K562 (cell line): ENCODE results near the gene FNBP1. TPM values are rescaled to one million over a fixed set of nuclear protein-coding genes. Genes with fewer than 3 reads are reported as not detected.

Source experiments
- ATAC-seq: fragments of 200-7000 bp; cut with Tn5 transposase; 3 replicates; pipeline ENCODE4 v1.9.1; 2020; ENCODE audit warnings: moderate library complexity
- BruUV-seq: library from RNA; stranded (reverse); fragments of 400-500 nt; replicated peaks from 2 replicates; lab custom pipeline; 2021; lab: Mats Ljungman, UMichigan
- CTCF ChIA-PET: fragments of 300-600 bp; formaldehyde crosslinking; extraction: SDS; loops from one replicate; lab custom pipeline; 2021; ENCODE audit warnings: low intra/inter-chr PET ratio; lab: Yijun Ruan, JAX
- POLR2A ChIA-PET: fragments of 300-600, 350-650 bp; sonication (Branson Sonifier 250); formaldehyde crosslinking; extraction: SDS; loops from one replicate; lab custom pipeline; 2021; ENCODE audit warnings: antibody characterized with exemption, inconsistent platforms; lab: Yijun Ruan, JAX
- DNase-seq, 4 experiments: peaks; one replicate each; pipeline versions ENCODE4 v3.0.0 to v3.0.0-alpha.2; 2011 to 2018; ENCODE audit warnings: low spot score in 3 of 4, mixed read lengths in 3 of 4; ENCODE audit errors: extremely low read depth in 1 of 4
- FAIRE-seq: peaks from 2 replicates; lab custom pipeline; 2011; peaks lifted over from hg19 to GRCh38; lab: Jason Lieb, UNC
- H2AFZ ChIP-seq: 2 replicates; pipeline ENCODE4 v1.6.0; 2011; ENCODE audit warnings: low read depth, low read length, control low read depth, inconsistent platforms
- H3K27ac ChIP-seq: fragments of 200-600 bp; 3 replicates; pipeline ENCODE4 v1.8.0; 2011; ENCODE audit warnings: low read depth, mild to moderate bottlenecking, control low read depth, inconsistent platforms, low read length, moderate library complexity, mixed read lengths; ENCODE audit errors: extremely low read depth
- H3K27me3 ChIP-seq, 2 experiments: fragments of 300-600 bp in 1 of 2; 2 replicates in 1 of 2; 3 replicates in 1 of 2; pipeline versions ENCODE4 v1.6.0 to v1.8.0; 2011; ENCODE audit warnings: inconsistent platforms in 2 of 2, low read length in 2 of 2, mild to moderate bottlenecking in 1 of 2, mixed read lengths in 1 of 2, moderate library complexity in 1 of 2; ENCODE audit not compliant: control insufficient read depth in 2 of 2, insufficient read depth in 2 of 2
- H3K36me3 ChIP-seq: fragments of 300-600 bp; 3 replicates; pipeline ENCODE4 v1.8.0; 2011; ENCODE audit warnings: mild to moderate bottlenecking, low read length, inconsistent platforms; ENCODE audit not compliant: control insufficient read depth, insufficient read depth
- H3K4me1 ChIP-seq, 2 experiments: fragments of 200-600 bp in 1 of 2; replicated peaks in 1 of 2; 2 replicates in 1 of 2; 3 replicates in 1 of 2; pipeline versions ENCODE4 v1.5.1 to v1.8.0; 2011; ENCODE audit warnings: inconsistent platforms in 2 of 2, low read length in 2 of 2, mild to moderate bottlenecking in 1 of 2, mixed read lengths in 1 of 2, moderate library complexity in 1 of 2; ENCODE audit not compliant: control insufficient read depth in 2 of 2, insufficient read depth in 2 of 2
- H3K4me2 ChIP-seq: 2 replicates; pipeline ENCODE4 v1.6.1; 2011; ENCODE audit warnings: low read length, control low read depth, inconsistent platforms, mixed read lengths; ENCODE audit not compliant: insufficient read depth
- H3K4me3 ChIP-seq: fragments of 200-600 bp; sonication (generic), shearing (Covaris generic); 2 replicates; pipeline ENCODE4 v1.5.1; 2016; ENCODE audit warnings: control low read depth, inconsistent platforms
- H3K79me2 ChIP-seq: fragments of 200-600 bp; 3 replicates; pipeline ENCODE4 v1.8.0; 2011; ENCODE audit warnings: low read length, inconsistent platforms; ENCODE audit not compliant: control insufficient read depth, insufficient read depth
- H3K9ac ChIP-seq, 2 experiments: 2 replicates each; pipeline versions ENCODE4 v1.6.0 to v1.6.1; 2011; ENCODE audit warnings: low read depth in 2 of 2, low read length in 2 of 2, control low read depth in 1 of 2, inconsistent platforms in 1 of 2, mild to moderate bottlenecking in 1 of 2, mixed read lengths in 1 of 2; ENCODE audit not compliant: insufficient read depth in 1 of 2
- H3K9me1 ChIP-seq: one replicate; pipeline ENCODE4 v1.6.0; 2011; ENCODE audit warnings: inconsistent platforms, mild to moderate bottlenecking, low read length, moderate library complexity; ENCODE audit not compliant: control insufficient read depth, insufficient read depth
- H3K9me3 ChIP-seq: replicated peaks from 2 replicates; pipeline ENCODE4 v1.5.1; 2011; ENCODE audit warnings: low read depth, low read length, inconsistent platforms; ENCODE audit not compliant: control insufficient read depth, insufficient read depth
- H4K20me1 ChIP-seq: replicated peaks from 2 replicates; pipeline ENCODE4 v1.6.1; 2011; ENCODE audit warnings: low read length, inconsistent platforms, mixed read lengths; ENCODE audit not compliant: control insufficient read depth, insufficient read depth
- BHLHE40 ChIP-seq: IDR thresholded peaks from 2 replicates; pipeline ENCODE4 v1.6.1; 2011; ENCODE audit warnings: low read length, improper control_type of control experiment
- FIP1L1 ChIP-seq: fragments of 200-400 bp; formaldehyde crosslinking; IDR thresholded peaks from 2 replicates; pipeline ENCODE4 v1.6.1; 2018; ENCODE audit warnings: mild to moderate bottlenecking, low read depth, low read length; ENCODE audit not compliant: poor library complexity, severe bottlenecking
- HLTF ChIP-seq: fragments of 450-650 bp; IDR thresholded peaks from 2 replicates; pipeline ENCODE4 v1.6.1; 2016
- MYNN ChIP-seq, 2 experiments: sonication (generic); formaldehyde crosslinking in 1 of 2; IDR thresholded peaks; 2 replicates each; pipeline versions ENCODE4 v1.5.0 to v1.6.1; 2016 to 2020; ENCODE audit warnings: antibody characterized with exemption in 1 of 2, missing genetic modification reagents in 1 of 2
- PCBP1 ChIP-seq: fragments of 200-400 bp; formaldehyde crosslinking; IDR thresholded peaks from 2 replicates; pipeline ENCODE4 v1.6.1; 2018; ENCODE audit warnings: mild to moderate bottlenecking, low read depth, low read length; ENCODE audit not compliant: poor library complexity, severe bottlenecking
- PHF21A ChIP-seq: fragments of 450-650 bp; IDR thresholded peaks from 2 replicates; pipeline ENCODE4 v1.6.1; 2017; ENCODE audit warnings: low read depth, borderline replicate concordance
- PHF8 ChIP-seq: fragments of 200-600 bp; sonication (generic); IDR thresholded peaks from 2 replicates; pipeline ENCODE4 v1.6.1; 2012; ENCODE audit warnings: mixed run types, mild to moderate bottlenecking, inconsistent platforms, low read length, moderate library complexity, borderline replicate concordance
- POLR2G ChIP-seq: fragments of 200-400 bp; formaldehyde crosslinking; IDR thresholded peaks from 2 replicates; pipeline ENCODE4 v1.6.1; 2017; ENCODE audit warnings: low read depth, mild to moderate bottlenecking, antibody characterized with exemption, low read length, moderate library complexity
- RAD21 ChIP-seq, 2 experiments: fragments of 250-450 bp in 1 of 2; fragments of 450-650 bp in 1 of 2; sonication (Bioruptor Pico) in 1 of 2; formaldehyde crosslinking in 1 of 2; IDR thresholded peaks in 1 of 2; conservative IDR thresholded peaks in 1 of 2; 2 replicates each; pipeline versions ENCODE4 v1.4.0 to v1.8.0; 2020 to 2022; ENCODE audit warnings: mild to moderate bottlenecking in 2 of 2, moderate library complexity in 1 of 2
- RBFOX2 ChIP-seq: fragments of 200-400 bp; formaldehyde crosslinking; IDR thresholded peaks from 2 replicates; pipeline ENCODE4 v1.6.1; 2017; ENCODE audit warnings: low read depth, mild to moderate bottlenecking, low read length, moderate library complexity
- RNF2 ChIP-seq: sonication (generic); IDR thresholded peaks from 2 replicates; pipeline ENCODE4 v1.6.1; 2016
- SRSF3 ChIP-seq: fragments of 200-400 bp; formaldehyde crosslinking; IDR thresholded peaks from 2 replicates; pipeline ENCODE4 v1.6.1; 2016; ENCODE audit warnings: mild to moderate bottlenecking, low read length, moderate library complexity; ENCODE audit not compliant: insufficient read depth
- ZBTB7A ChIP-seq: IDR thresholded peaks from 2 replicates; pipeline ENCODE4 v1.6.1; 2011; ENCODE audit warnings: low read depth, mild to moderate bottlenecking, low read length, moderate library complexity, borderline replicate concordance; ENCODE audit not compliant: control insufficient read depth
- ZKSCAN1 ChIP-seq: fragments of 150-350 bp; IDR thresholded peaks from 2 replicates; pipeline ENCODE4 v1.6.1; 2016; ENCODE audit warnings: low read depth, low read length
- ZNF408 ChIP-seq: fragments of 250-450 bp; sonication (Bioruptor Pico); IDR thresholded peaks from 2 replicates; pipeline ENCODE4 v1.4.0; 2020; ENCODE audit warnings: low read depth, mild to moderate bottlenecking, moderate library complexity
- ZNF431 ChIP-seq: sonication (generic); formaldehyde crosslinking; IDR thresholded peaks from 2 replicates; pipeline ENCODE4 v1.8.0; 2022; ENCODE audit warnings: mild to moderate bottlenecking, missing genetic modification reagents
- ZNF444 ChIP-seq: fragments of 250-450 bp; sonication (Bioruptor Pico); IDR thresholded peaks from 2 replicates; pipeline ENCODE4 v1.4.0; 2020; ENCODE audit warnings: mild to moderate bottlenecking, moderate library complexity
- WGBS: fragments of 100-300 bp; shearing (Covaris generic); methylation state at CpG from one replicate; pipeline ENCODE4 v1.1.6; 2016; ENCODE audit warnings: low coverage, mixed read lengths; ENCODE audit not compliant: insufficient coverage; ENCODE audit errors: missing lambda C conversion rate; 5-methylcytosine and 5-hydroxymethylcytosine counted together
- in situ Hi-C: fragments of 300-500 bp; cut with MboI; formaldehyde crosslinking; loops from 4 replicates; pipeline ENCODE4 v1.15.0; 2018; ENCODE audit warnings: inconsistent platforms, mixed read lengths
- intact Hi-C: fragments of 100-400 bp; cut with micrococcal nuclease; formaldehyde crosslinking; loops from 2 replicates; pipeline ENCODE4 v1.14.2; 2022
- polyA plus RNA-seq, 8 experiments: library from polyadenylated mRNA; depleted of rRNA in 4 of 8; stranded (reverse) in 5 of 8; unstranded in 3 of 8; fragments of >200 nt; fragmentation: Nextera tagmentation in 2 of 8; fragmentation: Illumina TruSeq in 1 of 8; extraction: Ambion mirVana in 2 of 8; extraction: Trizol in 1 of 8; gene quantifications; 2 replicates each; pipeline versions ENCODE4 v1.2.1 to v1.2.3, GENCODE V29; 2011 to 2014; ENCODE audit warnings: inconsistent platforms in 1 of 8, missing spikeins in 1 of 8
- total RNA-seq, 7 experiments: library from RNA; depleted of rRNA in 6 of 7; stranded (reverse); fragments of >200 nt in 6 of 7; fragmentation: Illumina TruSeq in 2 of 7; extraction: Trizol in 2 of 7; gene quantifications; 2 replicates each; pipeline versions ENCODE4 v1.2.1 to v1.2.3, GENCODE V29; 2011 to 2021; ENCODE audit warnings: low replicate concordance in 1 of 7
- TF ChIP-seq, protein P1 (sequence below): fragments of 250-450 bp; sonication (Bioruptor Pico); IDR thresholded peaks from 2 replicates; pipeline ENCODE4 v1.8.0; 2022; ENCODE audit warnings: moderate library complexity, mild to moderate bottlenecking, inconsistent platforms
- TF ChIP-seq, protein P2 (sequence below), 3 experiments: IDR thresholded peaks in 2 of 3; conservative IDR thresholded peaks in 1 of 3; 2 replicates each; pipeline ENCODE4 v1.5.1; 2011 to 2012; ENCODE audit warnings: low read length in 3 of 3, mild to moderate bottlenecking in 3 of 3, control low read depth in 2 of 3, improper control_type of control experiment in 1 of 3, inconsistent platforms in 1 of 3, low read depth in 1 of 3, mixed read lengths in 1 of 3, moderate library complexity in 1 of 3; ENCODE audit not compliant: insufficient read depth in 2 of 3

Gene FNBP1
- total and polyA plus RNA-seq, 9 of the 15 experiments (the other 6 are each of a cell fraction or from before 2014, with no cell fraction given): 1.8 to 14.9 (median 7.6) TPM

DNA sequence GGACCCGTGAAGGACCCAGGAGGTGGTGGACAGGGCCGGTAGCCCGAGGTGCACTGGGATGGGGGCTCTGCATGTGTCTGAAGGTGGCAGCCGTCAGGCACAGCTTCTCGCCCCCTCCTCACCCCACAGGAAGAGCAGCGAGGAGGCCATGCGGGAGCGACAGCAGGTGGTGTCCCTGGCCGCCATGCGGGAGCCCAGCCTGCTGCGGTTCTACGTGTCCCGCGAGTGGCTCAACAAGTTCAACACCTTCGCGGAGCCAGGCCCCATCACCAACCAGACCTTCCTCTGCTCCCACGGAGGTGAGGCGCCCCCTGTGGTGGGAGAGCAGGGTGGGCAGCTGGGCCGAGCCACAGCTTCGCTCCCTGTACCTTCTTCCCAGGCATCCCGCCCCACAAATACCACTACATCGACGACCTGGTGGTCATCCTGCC is 167.8 kb downstream of the FNBP1 start:
- BruUV-seq: no TSS peak
- peak in 2 of 4 experiments; percentile 49 to 54 for DNase-seq
- POLR2A ChIA-PET: interaction anchor here (1.1 to 2.0 kb wide), 2 partner anchors 10 to 37 kb away, joined by 3 to 7 read pairs; no protein-coding TSS in a partner anchor
- intact Hi-C loops (no loop called here), in situ Hi-C loops (no loop called here)
- Histone ChIP-seq H2AFZ (no peak overlapping the region), H3K4me3 (no peak overlapping the region), H3K4me1 (peaks cover 0 to 41% of the 10 kb centered on the region in 2 experiments; a peak in 4 of 5 replicates), H3K9ac (peak overlapping the region in 1 of 2 experiments; percentile 14; a peak in 1 of 4 replicates), H3K9me3 (no peaks in the 10 kb centered on the region), H3K27ac (no peak overlapping the region), H3K27me3 (no peaks in the 10 kb centered on the region; a peak in 1 of 5 replicates), H3K36me3 (peaks cover 61% of the 10 kb centered on the region), H3K4me2 (no peak overlapping the region), H3K9me1 (no peaks in the 10 kb centered on the region), H4K20me1 (no peaks in the 10 kb centered on the region), H3K79me2 (peaks cover 10% of the 10 kb centered on the region)
- WGBS: 86% methylated on average over 23 of the region's 23 CpGs
- no peak for FAIRE-seq
- peak; percentile 22; the same call in 2 of the 3 replicates for ATAC-seq
- CTCF ChIA-PET: interaction anchor here (0.6 kb wide), 1 partner anchor 24 kb away, joined by 3 read pairs; no protein-coding TSS in a partner anchor
- TF ChIP-seq PHF8 (no peak), RBFOX2 (peak; percentile 36; the same call in 1 of the 2 replicates), PCBP1 (peak; percentile 66), MYNN (IDR thresholded peaks at IDR 0.05) (no peak), MYNN (CRISPR knock-in tag; IDR thresholded peaks at IDR 0.05) (no peak), POLR2G (peak; percentile 70), BHLHE40 (no peak), RAD21 (CRISPR knock-in tag; conservative IDR thresholded peaks at IDR 0.05 in 1 of 2, IDR thresholded peaks at IDR 0.05 in 1 of 2) (peak in 1 of 2 experiments; percentile 39; a peak in 2 of 4 replicates), HLTF (no peak), FIP1L1 (peak; percentile 27), RNF2 (no peak), ZBTB7A (peak; percentile 2; the same call in 1 of the 2 replicates), ZNF408 (no peak), SRSF3 (no peak), ZNF444 (CRISPR knock-in tag) (no peak), ZNF431 (no peak), ZKSCAN1 (no peak), PHF21A (no peak)
- TF ChIP-seq, protein P1, sequence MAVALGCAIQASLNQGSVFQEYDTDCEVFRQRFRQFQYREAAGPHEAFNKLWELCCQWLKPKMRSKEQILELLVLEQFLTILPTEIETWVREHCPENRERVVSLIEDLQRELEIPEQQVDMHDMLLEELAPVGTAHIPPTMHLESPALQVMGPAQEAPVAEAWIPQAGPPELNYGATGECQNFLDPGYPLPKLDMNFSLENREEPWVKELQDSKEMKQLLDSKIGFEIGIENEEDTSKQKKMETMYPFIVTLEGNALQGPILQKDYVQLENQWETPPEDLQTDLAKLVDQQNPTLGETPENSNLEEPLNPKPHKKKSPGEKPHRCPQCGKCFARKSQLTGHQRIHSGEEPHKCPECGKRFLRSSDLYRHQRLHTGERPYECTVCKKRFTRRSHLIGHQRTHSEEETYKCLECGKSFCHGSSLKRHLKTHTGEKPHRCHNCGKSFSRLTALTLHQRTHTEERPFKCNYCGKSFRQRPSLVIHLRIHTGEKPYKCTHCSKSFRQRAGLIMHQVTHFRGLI: no peak
- TF ChIP-seq, protein P2, sequence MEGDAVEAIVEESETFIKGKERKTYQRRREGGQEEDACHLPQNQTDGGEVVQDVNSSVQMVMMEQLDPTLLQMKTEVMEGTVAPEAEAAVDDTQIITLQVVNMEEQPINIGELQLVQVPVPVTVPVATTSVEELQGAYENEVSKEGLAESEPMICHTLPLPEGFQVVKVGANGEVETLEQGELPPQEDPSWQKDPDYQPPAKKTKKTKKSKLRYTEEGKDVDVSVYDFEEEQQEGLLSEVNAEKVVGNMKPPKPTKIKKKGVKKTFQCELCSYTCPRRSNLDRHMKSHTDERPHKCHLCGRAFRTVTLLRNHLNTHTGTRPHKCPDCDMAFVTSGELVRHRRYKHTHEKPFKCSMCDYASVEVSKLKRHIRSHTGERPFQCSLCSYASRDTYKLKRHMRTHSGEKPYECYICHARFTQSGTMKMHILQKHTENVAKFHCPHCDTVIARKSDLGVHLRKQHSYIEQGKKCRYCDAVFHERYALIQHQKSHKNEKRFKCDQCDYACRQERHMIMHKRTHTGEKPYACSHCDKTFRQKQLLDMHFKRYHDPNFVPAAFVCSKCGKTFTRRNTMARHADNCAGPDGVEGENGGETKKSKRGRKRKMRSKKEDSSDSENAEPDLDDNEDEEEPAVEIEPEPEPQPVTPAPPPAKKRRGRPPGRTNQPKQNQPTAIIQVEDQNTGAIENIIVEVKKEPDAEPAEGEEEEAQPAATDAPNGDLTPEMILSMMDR (IDR thresholded peaks at IDR 0.05 in 2 of 3, conservative IDR thresholded peaks at IDR 0.05 in 1 of 3; ENCODE audit: insufficient read depth in 2 of 3, low read depth in 1 of 3, low read length in 3 of 3): peak; percentile 50 to 65 (median 51)
